Cardiac muscle cell (in vitro differentiated cells and primary cell): ENCODE measurements around the gene SCRN1. TPM values are rescaled to one million over a fixed set of nuclear protein-coding genes. Genes with fewer than 3 reads are reported as not detected.

Experiments used
- DNase-seq, 2 donors: peaks; one replicate each; pipeline versions ENCODE4 v3.0.0 to v3.0.0-alpha.2; 2010 to 2017; ENCODE audit warnings: low read depth in 1 of 2, low spot score in 1 of 2
- H3K27ac ChIP-seq: fragments of 200-600 bp; sonication (generic); 2 replicates; pipeline ENCODE4 v1.5.1; 2016
- H3K27me3 ChIP-seq: fragments of 200-600 bp; sonication (generic); 2 replicates; pipeline ENCODE4 v1.6.0; 2016; ENCODE audit warnings: control low read depth
- H3K36me3 ChIP-seq: fragments of 200-600 bp; sonication (generic); 2 replicates; pipeline ENCODE4 v1.5.1; 2016; ENCODE audit warnings: control low read depth
- H3K4me1 ChIP-seq: fragments of 200-600 bp; sonication (generic); 2 replicates; pipeline ENCODE4 v1.8.1; 2017; ENCODE audit warnings: low read depth, mild to moderate bottlenecking, mixed run types
- H3K4me3 ChIP-seq: fragments of 200-600 bp; sonication (generic); 2 replicates; pipeline ENCODE4 v1.5.1; 2016; ENCODE audit warnings: mild to moderate bottlenecking
- H3K9me3 ChIP-seq: fragments of 200-600 bp; sonication (generic); 2 replicates; pipeline ENCODE4 v1.5.1; 2017; ENCODE audit warnings: low read depth, mild to moderate bottlenecking, control low read depth
- polyA plus RNA-seq: library from polyadenylated mRNA; unstranded; fragments of >200 nt; fragmentation: Nextera tagmentation; extraction: Ambion mirVana; gene quantifications from 2 replicates; pipeline ENCODE4 v1.2.1, GENCODE V29; 2016
- total RNA-seq: library from RNA; depleted of rRNA; stranded (reverse); fragments of >200 nt; gene quantifications from 2 replicates; pipeline ENCODE4 v1.2.3, GENCODE V29; 2016
- TF ChIP-seq, protein P1 (sequence below): IDR thresholded peaks from 2 replicates; pipeline ENCODE4 v1.5.1; 2012; ENCODE audit warnings: low read depth, mild to moderate bottlenecking, low read length

Gene SCRN1
- total and polyA plus RNA-seq, 2 experiments from 2014 or later: 34.3 to 48.2 TPM

DNA sequence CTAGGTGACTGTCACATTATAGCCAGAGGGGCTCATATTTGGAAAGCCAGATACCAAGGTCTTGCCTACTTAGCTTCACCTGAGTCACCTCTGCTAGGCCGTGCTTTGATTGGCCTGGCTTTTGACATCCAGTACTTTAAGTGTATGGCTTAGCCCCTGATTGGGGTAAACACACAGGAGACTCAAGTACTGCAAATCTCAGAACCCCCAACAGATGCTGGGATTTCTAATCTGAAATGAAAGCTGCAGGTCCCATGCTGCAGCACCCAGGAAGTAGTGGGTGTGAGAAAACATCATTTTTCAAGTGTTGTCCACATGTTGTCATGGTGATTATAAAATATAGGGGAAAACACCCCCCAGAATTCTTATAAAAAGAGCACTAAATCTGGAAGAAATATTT is 107.1 kb downstream of the SCRN1 start:
- H3K27me3 ChIP-seq: peaks cover 32% of the 10 kb centered on the region
- no peaks in the 10 kb centered on the region for H3K36me3 ChIP-seq
- H3K9me3 ChIP-seq: no peaks in the 10 kb centered on the region
- DNase-seq: no peak
- no peaks in the 10 kb centered on the region for H3K4me1 ChIP-seq
- H3K4me3 ChIP-seq: no peak overlapping the region
- TF ChIP-seq, protein P1, sequence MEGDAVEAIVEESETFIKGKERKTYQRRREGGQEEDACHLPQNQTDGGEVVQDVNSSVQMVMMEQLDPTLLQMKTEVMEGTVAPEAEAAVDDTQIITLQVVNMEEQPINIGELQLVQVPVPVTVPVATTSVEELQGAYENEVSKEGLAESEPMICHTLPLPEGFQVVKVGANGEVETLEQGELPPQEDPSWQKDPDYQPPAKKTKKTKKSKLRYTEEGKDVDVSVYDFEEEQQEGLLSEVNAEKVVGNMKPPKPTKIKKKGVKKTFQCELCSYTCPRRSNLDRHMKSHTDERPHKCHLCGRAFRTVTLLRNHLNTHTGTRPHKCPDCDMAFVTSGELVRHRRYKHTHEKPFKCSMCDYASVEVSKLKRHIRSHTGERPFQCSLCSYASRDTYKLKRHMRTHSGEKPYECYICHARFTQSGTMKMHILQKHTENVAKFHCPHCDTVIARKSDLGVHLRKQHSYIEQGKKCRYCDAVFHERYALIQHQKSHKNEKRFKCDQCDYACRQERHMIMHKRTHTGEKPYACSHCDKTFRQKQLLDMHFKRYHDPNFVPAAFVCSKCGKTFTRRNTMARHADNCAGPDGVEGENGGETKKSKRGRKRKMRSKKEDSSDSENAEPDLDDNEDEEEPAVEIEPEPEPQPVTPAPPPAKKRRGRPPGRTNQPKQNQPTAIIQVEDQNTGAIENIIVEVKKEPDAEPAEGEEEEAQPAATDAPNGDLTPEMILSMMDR: no peak
- no peak overlapping the region for H3K27ac ChIP-seq

DNA sequence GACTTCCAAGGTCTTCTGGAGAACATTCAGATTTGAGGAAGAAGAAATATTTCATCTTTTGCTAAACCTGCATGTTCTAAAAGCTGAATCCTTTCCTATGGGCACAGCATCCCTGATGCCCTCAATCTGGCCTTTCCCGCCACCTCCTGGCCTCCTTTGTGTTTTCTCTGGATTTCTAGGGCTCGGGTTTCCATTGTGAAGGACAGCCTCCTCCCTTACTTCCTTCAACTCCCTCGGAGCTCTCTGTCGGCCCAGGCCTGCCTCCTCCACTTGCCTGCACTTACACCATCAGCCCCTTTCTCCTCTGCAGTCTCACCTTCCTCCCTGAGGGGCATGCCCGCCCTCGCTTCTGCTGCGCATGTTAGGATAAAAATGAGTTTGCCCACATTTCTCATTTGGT is 107.9 kb downstream of the SCRN1 start:
- H3K9me3 ChIP-seq: no peaks in the 10 kb centered on the region
- no peak overlapping the region for H3K27ac ChIP-seq
- H3K4me1 ChIP-seq: no peaks in the 10 kb centered on the region
- DNase-seq: peak in 1 of 2 donors; percentile 48
- TF ChIP-seq, protein P1: no peak
- peaks cover 32% of the 10 kb centered on the region for H3K27me3 ChIP-seq
- no peak overlapping the region for H3K4me3 ChIP-seq
- H3K36me3 ChIP-seq: no peaks in the 10 kb centered on the region

DNA sequence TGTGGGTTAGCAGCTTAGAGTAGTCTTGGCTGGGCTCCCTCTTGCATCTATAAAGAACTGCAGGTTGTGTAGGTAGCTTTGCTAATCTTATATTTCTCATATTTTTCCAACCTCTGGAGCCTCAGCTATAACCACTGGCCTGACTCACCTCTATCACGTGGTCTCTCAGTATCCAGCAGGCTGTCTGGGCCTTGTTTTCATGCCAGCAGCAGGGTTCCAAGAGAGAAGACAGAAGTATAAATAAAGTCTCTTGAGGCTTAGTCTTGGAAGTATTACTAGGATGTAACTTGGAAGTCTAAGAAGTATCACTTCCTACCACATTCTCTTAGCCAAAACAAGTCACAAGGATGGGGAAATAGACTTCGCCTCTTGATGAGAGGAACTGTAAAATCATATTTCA is 110.0 kb downstream of the SCRN1 start:
- no peaks in the 10 kb centered on the region for H3K4me1 ChIP-seq
- DNase-seq: peak in 1 of 2 donors; percentile 59
- H3K4me3 ChIP-seq: no peak overlapping the region
- no peaks in the 10 kb centered on the region for H3K36me3 ChIP-seq
- no peaks in the 10 kb centered on the region for H3K9me3 ChIP-seq
- no peak overlapping the region for H3K27ac ChIP-seq
- peaks cover 23% of the 10 kb centered on the region for H3K27me3 ChIP-seq
- TF ChIP-seq, protein P1: no peak

DNA sequence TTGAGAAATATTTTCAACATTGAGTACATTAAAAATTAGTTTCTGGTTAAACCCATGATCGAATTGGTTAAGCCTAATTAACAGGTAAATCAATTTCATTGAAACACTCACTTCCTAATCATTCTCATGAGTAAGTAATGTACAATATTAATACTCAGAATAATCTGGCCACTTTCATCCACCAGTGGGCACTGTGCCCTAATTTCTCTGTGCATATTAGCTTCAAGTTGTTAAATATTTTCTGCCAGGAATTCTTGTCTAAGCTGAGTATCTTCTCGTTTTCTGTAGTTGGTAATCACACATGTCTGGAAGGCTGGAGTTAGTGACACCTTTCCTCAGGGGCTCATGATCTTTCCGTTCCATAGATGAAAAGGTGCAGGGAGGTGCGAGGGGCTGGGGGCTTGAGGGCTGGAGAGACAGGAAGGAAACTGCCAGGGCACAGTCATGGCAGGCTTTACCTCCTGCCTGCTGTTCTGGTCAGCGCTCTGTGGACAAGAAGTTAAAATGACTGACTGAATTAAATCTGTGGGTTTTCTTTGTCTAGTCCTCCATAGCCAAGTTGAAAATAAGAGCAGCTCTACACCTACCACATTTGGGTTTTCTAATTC is 111.4 kb downstream of the SCRN1 start:
- H3K27me3 ChIP-seq: peaks cover 9% of the 10 kb centered on the region
- no peaks in the 10 kb centered on the region for H3K9me3 ChIP-seq
- no peaks in the 10 kb centered on the region for H3K4me1 ChIP-seq
- H3K4me3 ChIP-seq: no peak overlapping the region
- DNase-seq: peak; percentile 23 to 67
- TF ChIP-seq, protein P1: peak; percentile 66
- no peaks in the 10 kb centered on the region for H3K36me3 ChIP-seq
- no peak overlapping the region for H3K27ac ChIP-seq

DNA sequence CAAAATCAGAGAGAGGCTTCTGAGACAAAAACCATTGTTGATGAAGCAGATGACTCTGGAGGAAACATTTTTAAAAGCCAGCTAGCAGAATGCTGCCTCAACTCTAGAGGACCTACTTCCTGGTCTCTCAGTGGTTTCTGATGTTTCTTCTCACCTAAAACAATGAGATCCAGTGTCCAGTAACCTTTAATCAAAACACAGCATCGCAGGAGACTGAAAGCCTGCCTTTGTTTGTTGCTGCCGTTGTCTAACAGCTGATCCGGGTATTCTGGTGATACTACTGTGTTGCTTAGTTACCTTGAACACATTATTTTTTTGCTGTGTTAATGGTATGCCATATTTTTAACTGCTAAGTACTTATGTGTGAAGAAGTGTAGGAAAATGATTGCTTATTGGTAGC is 112.4 kb downstream of the SCRN1 start:
- Histone ChIP-seq H3K36me3 (no peaks in the 10 kb centered on the region), H3K27ac (no peak overlapping the region)
- TF ChIP-seq, protein P1: no peak

DNA sequence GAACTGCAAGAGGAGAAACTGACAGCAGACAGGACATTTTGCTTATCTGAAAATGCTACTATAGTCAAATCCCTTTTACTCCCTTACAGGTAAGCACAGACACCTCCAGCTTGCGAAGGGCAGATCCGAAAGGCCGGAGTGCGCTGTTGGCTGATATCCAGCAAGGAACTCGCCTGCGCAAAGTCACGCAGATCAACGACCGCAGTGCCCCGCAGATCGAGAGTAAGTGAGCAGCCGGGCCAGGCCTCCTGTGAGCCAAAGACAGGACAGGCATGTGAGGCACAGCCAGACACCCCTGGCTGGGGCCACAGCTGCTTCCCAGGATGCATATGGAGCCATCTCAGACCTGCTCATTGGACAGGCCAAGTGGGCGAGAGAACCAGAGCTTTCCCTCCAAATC is 113.9 kb downstream of the SCRN1 start:
- Histone ChIP-seq H3K4me1 (no peaks in the 10 kb centered on the region), H3K27me3 (peaks cover 17% of the 10 kb centered on the region)

More for the DNA sequence above, 112.4 kb downstream of the SCRN1 start:
- Histone ChIP-seq H3K4me3 (no peak overlapping the region), H3K9me3 (no peaks in the 10 kb centered on the region), H3K27me3 (peaks cover 2% of the 10 kb centered on the region), H3K4me1 (no peaks in the 10 kb centered on the region)
- DNase-seq: peak in 1 of 2 donors; percentile 22

More for the DNA sequence above, 113.9 kb downstream of the SCRN1 start:
- Histone ChIP-seq H3K4me3 (no peak overlapping the region), H3K27ac (no peak overlapping the region), H3K36me3 (no peaks in the 10 kb centered on the region), H3K9me3 (no peaks in the 10 kb centered on the region)
- no peak for DNase-seq
- TF ChIP-seq, protein P1: no peak
